ENCODE results near the gene FXYD7. TPM values are rescaled to one million over a fixed set of nuclear protein-coding genes. Genes with fewer than 3 reads are reported as not detected.

FXYD7 gene
- total and polyA plus RNA-seq, 9 of the 15 experiments (the other 6 are each of a cell fraction or from before 2014, with no cell fraction given) = 0.10 to 0.80 (median 0.31) TPM; not detected in 3

DNA sequence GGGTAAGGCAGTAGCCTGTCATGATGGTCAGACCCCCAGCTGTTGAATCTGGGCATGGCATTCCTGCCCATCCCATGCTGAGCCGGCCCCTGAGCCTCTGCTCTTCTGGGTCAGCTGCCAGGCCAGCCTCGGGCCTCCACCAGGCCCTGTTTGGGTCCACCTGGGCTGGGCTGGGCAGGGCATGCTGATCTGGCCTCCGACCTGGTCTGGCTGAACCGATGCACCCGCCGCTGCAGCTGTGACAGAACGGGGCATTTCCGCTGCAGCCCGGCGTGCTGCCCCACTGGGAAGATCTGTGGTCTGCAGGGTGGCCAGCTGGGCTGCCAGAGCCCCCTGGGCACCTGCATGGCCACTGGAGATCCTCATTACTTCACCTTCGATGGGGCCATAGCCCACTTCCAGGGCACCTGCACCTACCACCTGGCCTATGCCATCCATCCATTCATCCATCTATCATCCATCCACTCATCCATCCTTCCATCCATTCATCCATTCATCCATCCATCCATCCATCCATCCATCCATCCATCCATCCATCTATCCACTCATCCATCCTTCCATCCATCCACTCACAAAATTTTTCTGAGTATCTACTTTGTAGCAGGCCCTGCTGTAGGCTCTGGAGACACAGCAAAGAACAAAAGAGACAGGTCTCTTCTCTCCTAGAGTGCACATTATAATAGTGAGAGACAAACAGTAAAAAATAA is 49.0 kb upstream of the FXYD7 start:
- peaks cover 12 to 47% of the 10 kb centered on the region in 2 experiments; a peak in 4 of 5 replicates for H3K4me1 ChIP-seq (replicated peaks in 1 of 2; ENCODE audit: control insufficient read depth in 2 of 2, insufficient read depth in 2 of 2, low read length in 2 of 2)
- WGBS (ENCODE audit: insufficient coverage, low coverage, missing lambda C conversion rate) = 76% methylated on average over 11 of the region's 11 CpGs
- H2AFZ ChIP-seq (ENCODE audit: low read depth, low read length) = no peak overlapping the region
- CTCF ChIA-PET (ENCODE audit: low intra/inter-chr PET ratio) = interaction anchor here (0.6 kb wide), 1 partner anchor 95 kb away, joined by 3 read pairs; no protein-coding TSS in a partner anchor
- BruUV-seq (replicated peaks) = no TSS peak
- no peak overlapping the region for H3K27ac ChIP-seq (ENCODE audit: extremely low read depth, low read depth, low read length)
- no peaks in the 10 kb centered on the region for H3K27me3 ChIP-seq (ENCODE audit: control insufficient read depth in 2 of 2, insufficient read depth in 2 of 2, low read length in 2 of 2)
- H3K9me1 ChIP-seq (ENCODE audit: control insufficient read depth, insufficient read depth, low read length) = no peaks in the 10 kb centered on the region
- no peak overlapping the region for H3K4me2 ChIP-seq (ENCODE audit: insufficient read depth, low read length)
- H4K20me1 ChIP-seq (replicated peaks; ENCODE audit: control insufficient read depth, insufficient read depth, low read length) = no peaks in the 10 kb centered on the region
- DNase-seq (ENCODE audit: extremely low read depth in 1 of 4, low spot score in 3 of 4) = no peak
- peak overlapping the region in 1 of 2 experiments; percentile 66; a peak in 2 of 4 replicates for H3K9ac ChIP-seq (ENCODE audit: insufficient read depth in 1 of 2, low read depth in 2 of 2, low read length in 2 of 2)
- no peaks in the 10 kb centered on the region for H3K79me2 ChIP-seq (ENCODE audit: control insufficient read depth, insufficient read depth, low read length)
- ATAC-seq = no peak
- no peaks in the 10 kb centered on the region for H3K9me3 ChIP-seq (replicated peaks; ENCODE audit: control insufficient read depth, insufficient read depth, low read depth, low read length)
- H3K36me3 ChIP-seq (ENCODE audit: control insufficient read depth, insufficient read depth, low read length) = no peaks in the 10 kb centered on the region
- POLR2A ChIA-PET = interaction anchor here (1.0 kb wide), 1 partner anchor 50 kb away, joined by 4 read pairs; no protein-coding TSS in a partner anchor
- in situ Hi-C loops (cut with MboI) = no loop called here
- FAIRE-seq = no peak
- intact Hi-C loops (cut with micrococcal nuclease) = loop anchor here (10.0 kb wide), 1 partner anchor 49 kb away; the partner anchor contains the start of gene HPN
- H3K4me3 ChIP-seq = no peak overlapping the region
- TF ChIP-seq, protein P1, sequence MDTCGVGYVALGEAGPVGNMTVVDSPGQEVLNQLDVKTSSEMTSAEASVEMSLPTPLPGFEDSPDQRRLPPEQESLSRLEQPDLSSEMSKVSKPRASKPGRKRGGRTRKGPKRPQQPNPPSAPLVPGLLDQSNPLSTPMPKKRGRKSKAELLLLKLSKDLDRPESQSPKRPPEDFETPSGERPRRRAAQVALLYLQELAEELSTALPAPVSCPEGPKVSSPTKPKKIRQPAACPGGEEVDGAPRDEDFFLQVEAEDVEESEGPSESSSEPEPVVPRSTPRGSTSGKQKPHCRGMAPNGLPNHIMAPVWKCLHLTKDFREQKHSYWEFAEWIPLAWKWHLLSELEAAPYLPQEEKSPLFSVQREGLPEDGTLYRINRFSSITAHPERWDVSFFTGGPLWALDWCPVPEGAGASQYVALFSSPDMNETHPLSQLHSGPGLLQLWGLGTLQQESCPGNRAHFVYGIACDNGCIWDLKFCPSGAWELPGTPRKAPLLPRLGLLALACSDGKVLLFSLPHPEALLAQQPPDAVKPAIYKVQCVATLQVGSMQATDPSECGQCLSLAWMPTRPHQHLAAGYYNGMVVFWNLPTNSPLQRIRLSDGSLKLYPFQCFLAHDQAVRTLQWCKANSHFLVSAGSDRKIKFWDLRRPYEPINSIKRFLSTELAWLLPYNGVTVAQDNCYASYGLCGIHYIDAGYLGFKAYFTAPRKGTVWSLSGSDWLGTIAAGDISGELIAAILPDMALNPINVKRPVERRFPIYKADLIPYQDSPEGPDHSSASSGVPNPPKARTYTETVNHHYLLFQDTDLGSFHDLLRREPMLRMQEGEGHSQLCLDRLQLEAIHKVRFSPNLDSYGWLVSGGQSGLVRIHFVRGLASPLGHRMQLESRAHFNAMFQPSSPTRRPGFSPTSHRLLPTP (IDR thresholded peaks at IDR 0.05; ENCODE audit: borderline replicate concordance, extremely low read depth, insufficient read length) = no peak
- TF ChIP-seq, protein P2, sequence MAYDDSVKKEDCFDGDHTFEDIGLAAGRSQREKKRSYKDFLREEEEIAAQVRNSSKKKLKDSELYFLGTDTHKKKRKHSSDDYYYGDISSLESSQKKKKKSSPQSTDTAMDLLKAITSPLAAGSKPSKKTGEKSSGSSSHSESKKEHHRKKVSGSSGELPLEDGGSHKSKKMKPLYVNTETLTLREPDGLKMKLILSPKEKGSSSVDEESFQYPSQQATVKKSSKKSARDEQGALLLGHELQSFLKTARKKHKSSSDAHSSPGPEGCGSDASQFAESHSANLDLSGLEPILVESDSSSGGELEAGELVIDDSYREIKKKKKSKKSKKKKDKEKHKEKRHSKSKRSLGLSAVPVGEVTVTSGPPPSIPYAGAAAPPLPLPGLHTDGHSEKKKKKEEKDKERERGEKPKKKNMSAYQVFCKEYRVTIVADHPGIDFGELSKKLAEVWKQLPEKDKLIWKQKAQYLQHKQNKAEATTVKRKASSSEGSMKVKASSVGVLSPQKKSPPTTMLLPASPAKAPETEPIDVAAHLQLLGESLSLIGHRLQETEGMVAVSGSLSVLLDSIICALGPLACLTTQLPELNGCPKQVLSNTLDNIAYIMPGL (CRISPR knock-in tag; IDR thresholded peaks at IDR 0.05) = no peak
- TF ChIP-seq, protein P3, sequence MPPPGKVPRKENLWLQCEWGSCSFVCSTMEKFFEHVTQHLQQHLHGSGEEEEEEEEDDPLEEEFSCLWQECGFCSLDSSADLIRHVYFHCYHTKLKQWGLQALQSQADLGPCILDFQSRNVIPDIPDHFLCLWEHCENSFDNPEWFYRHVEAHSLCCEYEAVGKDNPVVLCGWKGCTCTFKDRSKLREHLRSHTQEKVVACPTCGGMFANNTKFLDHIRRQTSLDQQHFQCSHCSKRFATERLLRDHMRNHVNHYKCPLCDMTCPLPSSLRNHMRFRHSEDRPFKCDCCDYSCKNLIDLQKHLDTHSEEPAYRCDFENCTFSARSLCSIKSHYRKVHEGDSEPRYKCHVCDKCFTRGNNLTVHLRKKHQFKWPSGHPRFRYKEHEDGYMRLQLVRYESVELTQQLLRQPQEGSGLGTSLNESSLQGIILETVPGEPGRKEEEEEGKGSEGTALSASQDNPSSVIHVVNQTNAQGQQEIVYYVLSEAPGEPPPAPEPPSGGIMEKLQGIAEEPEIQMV (tag; conservative IDR thresholded peaks at IDR 0.05; ENCODE audit: low read depth) = no peak
- TF ChIP-seq HDAC8 (tag; IDR thresholded peaks at IDR 0.05) = no peak
- TF ChIP-seq TEAD1 (CRISPR knock-in tag; IDR thresholded peaks at IDR 0.05) = no peak
- no peak for TF ChIP-seq TFAM (CRISPR knock-in tag; conservative IDR thresholded peaks at IDR 0.05)
